Measurements from ENCODE around the gene NCBP1. TPM values are rescaled to one million over a fixed set of nuclear protein-coding genes. Genes with fewer than 3 reads are reported as not detected.
"Not testable (repeated sequence)": the region's sequence is repeated elsewhere in the genome, so short reads cannot be mapped to it uniquely, and the experiment has no call there.

NCBP1 gene
- total RNA-seq, 2 donors from 2014 or later: 24.3 to 25.4 TPM

DNA sequence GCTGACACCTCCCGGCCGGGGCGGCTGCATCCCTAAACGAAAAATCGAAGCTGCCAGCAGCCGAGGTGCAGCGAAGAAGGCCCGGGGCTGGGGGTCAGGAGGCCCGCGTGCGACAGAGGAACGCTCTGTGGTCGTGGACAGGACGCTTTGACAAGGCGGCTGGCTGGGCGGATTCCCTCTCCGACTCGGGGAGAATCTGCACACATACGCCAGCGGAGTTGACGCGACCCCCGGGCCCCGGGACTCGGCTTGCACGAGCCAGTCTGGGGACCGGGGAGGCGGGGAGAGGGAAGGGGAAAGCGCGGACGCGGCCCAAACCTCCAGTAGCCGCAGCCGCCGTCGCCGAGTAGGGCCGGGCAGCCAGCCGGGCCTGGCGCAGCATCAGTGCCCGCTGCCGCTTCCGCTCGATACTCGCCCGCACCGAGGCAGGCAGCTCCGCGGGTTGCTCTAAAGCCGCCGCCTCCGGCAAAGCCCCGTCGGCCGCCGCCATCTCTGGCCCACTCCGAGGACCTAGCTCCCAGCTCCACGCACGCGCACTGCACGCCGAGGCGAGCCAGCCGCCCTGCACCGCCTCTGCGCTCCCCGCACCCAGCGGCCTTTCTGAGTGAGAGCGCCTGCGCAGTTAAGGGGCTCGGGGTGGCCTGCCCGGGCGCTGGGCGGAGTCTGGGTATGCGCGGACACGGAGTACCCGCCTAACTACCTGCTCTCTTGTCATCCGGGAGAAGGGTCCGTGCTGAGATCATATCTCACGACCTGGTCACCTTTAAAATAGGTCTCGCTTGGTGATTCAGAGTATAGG lies 63.4 kb downstream of the NCBP1 start, which contains the start of gene XPA:
TSS of gene XPA (minus strand) at position 538 of the 799 bp plus-strand sequence. CDS start at position 490, 48 bp downstream.
- ATAC-seq (replicated peaks in 1 of 2) (peak; percentile 93 to 95), DNase-seq (peak; percentile 98 to 99)
- Mint-ChIP-seq H3K4me1 (ENCODE audit: low read depth) (peaks cover 62% of the 10 kb centered on the region), H3K27me3 (ENCODE audit: low read depth) (peaks cover 10% of the 10 kb centered on the region), H3K4me3 (peak within 1 kb of the TSS; percentile 89 to 99), H3K27ac (peak within 1 kb of the TSS; percentile 97), H3K9me3 (no peaks in the 10 kb centered on the region), H3K36me3 (ENCODE audit: insufficient read depth in 2 of 2) (peaks cover 0 to 2% of the 10 kb centered on the region in 2 donors)

DNA sequence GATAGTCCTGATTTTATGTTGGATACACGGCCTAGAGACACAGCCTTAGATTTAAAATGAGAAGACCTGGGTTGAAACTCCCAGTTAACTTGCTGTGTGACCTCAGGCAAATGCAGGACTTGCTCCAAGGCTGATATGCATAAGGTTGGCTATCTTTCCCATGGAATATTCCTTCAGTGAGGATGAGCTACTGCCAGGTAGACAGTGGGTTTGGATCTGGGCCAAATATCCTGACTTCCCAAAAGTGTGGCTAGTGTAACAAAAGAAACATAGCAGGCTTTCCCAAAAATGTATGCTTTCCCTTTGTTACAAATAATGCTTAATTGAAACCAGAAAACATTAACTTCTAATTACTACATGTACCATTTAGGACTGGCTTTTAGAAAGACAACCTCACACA lies 64.2 kb downstream of the NCBP1 start:
- H3K4me3 Mint-ChIP-seq: peak overlapping the region; percentile 89 to 99
- DNase-seq (no peak), ATAC-seq (replicated peaks in 1 of 2) (no peak)
- H3K4me1 Mint-ChIP-seq (ENCODE audit: low read depth): peaks cover 66% of the 10 kb centered on the region
- H3K27ac Mint-ChIP-seq: peak overlapping the region; percentile 87
- no peaks in the 10 kb centered on the region for H3K36me3 Mint-ChIP-seq (ENCODE audit: insufficient read depth in 2 of 2)
- no peaks in the 10 kb centered on the region for H3K9me3 Mint-ChIP-seq
- peaks cover 10% of the 10 kb centered on the region for H3K27me3 Mint-ChIP-seq (ENCODE audit: low read depth)

DNA sequence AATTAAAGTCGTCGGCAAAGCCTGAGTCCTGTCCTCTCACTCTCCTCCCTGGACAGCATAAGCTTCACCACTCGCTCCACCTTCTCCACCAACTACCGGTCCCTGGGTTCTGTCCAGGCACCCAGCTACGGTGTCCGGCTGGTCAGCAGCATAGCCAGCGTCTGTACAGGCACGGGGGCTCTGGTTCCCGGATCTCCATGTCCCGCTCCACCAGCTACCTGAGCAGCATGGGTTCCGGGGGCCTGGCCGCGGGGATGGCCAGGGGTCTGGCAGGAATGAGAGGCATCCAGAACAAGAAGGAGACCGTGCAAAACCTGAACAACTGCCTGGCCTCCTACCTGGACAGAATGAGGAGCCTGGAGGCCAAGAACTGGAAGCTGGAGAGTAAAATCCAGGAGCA lies 65.2 kb downstream of the NCBP1 start:
- H3K36me3 Mint-ChIP-seq (ENCODE audit: insufficient read depth in 2 of 2): no peaks in the 10 kb centered on the region
- peak overlapping the region in 1 of 2 donors; percentile 78 for H3K4me3 Mint-ChIP-seq
- ATAC-seq (replicated peaks in 1 of 2): no peak
- no peak for DNase-seq
- H3K27ac Mint-ChIP-seq: no peak overlapping the region
- no peaks in the 10 kb centered on the region for H3K9me3 Mint-ChIP-seq
- H3K27me3 Mint-ChIP-seq (ENCODE audit: low read depth): peaks cover 10% of the 10 kb centered on the region
- peaks cover 66% of the 10 kb centered on the region for H3K4me1 Mint-ChIP-seq (ENCODE audit: low read depth)

DNA sequence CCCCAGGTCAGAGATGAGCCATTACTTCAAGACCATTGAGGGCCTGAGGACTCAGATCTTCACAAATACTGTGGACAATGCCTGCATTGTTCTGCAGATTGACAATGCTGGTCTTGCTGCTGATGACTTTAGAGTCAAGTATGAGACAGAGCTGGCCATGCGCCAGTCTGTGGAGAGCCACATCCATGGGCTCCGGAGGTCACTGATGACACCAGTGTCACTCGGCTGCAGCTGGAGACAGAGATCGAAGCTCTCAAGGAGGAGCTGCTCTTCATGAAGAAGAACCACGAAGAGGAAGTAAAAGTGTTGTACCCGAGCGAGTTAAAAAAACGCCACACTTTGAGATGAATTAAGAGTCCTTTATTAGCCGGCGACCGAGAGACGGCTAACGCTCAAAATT lies 65.7 kb downstream of the NCBP1 start:
- Mint-ChIP-seq H3K4me1 (ENCODE audit: low read depth) (peaks cover 66% of the 10 kb centered on the region), H3K4me3 (peak overlapping the region; percentile 28 to 78)
- H3K27ac Mint-ChIP-seq; H3K27me3 Mint-ChIP-seq (ENCODE audit: low read depth); DNase-seq; ATAC-seq (replicated peaks in 1 of 2); H3K36me3 Mint-ChIP-seq (ENCODE audit: insufficient read depth in 2 of 2); H3K9me3 Mint-ChIP-seq: not testable (repeated sequence)

DNA sequence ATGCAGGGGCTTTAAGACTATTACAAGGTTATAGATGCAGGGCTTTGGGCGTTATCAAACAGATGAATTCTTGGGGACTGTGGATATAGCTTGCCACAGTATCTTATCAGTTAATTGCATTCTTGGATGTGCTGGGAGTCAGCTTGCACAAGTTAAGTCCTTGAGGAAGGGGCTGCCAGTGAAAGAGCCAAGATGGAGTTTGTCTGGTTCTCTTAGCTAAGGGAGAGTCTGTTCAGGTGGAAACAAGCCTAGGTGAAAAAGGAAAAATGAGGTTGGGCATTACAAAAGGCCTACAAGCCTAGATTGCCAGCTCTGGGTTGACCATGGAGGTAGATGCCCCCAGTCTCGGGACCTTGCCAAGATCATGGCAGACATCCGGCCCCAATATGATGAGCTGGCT lies 66.2 kb downstream of the NCBP1 start:
- H3K27me3 Mint-ChIP-seq (ENCODE audit: low read depth); H3K27ac Mint-ChIP-seq; ATAC-seq (replicated peaks in 1 of 2); DNase-seq; H3K36me3 Mint-ChIP-seq (ENCODE audit: insufficient read depth in 2 of 2); H3K4me3 Mint-ChIP-seq; H3K9me3 Mint-ChIP-seq: not testable (repeated sequence)
- peaks cover 66% of the 10 kb centered on the region for H3K4me1 Mint-ChIP-seq (ENCODE audit: low read depth)

DNA sequence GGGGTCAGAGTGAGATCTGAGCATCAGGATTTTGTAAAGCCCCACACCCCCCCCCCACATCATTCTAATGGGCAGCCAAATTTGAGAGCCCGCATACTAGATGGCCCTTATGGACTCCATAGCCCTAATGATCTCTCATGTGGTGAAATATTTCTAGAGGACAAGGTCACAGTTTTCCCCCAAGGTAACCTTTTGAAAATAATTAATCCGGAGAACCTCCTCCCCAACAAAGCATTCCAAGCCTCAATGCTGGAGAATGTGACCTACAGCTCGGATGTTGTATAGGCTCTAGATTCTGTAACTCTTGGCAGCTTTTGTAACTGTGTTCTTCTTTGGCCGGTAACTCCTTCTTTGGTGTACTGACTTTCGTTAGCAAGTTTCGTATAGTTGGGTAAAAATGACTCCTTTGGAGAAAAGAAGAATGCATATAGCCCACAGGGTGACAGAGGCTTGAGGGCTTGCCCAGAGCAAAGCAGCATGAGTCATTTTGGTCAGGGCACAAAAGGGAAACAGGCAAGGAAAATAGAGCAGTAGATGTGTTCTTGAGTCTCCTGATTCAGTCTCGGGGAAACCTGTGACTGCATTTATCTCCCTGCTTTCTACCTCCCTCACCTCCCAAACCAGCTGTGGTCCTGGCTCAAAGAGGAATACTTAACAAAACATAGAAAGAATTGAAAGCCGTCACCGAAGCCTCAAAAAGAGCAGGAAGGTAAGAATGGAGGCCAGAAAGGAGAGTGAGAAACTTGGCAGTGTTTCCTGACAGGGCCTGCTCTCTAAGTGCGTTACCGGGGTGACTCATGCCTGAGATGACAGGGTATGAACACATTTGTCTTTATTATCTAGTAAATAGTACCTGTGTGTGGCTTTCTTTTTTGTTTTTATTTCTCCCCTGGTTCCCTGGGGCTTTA lies 70.1 kb downstream of the NCBP1 start:
- ATAC-seq (replicated peaks in 1 of 2) (peak; percentile 90 to 93), DNase-seq (peak; percentile 49 to 59)

DNA sequence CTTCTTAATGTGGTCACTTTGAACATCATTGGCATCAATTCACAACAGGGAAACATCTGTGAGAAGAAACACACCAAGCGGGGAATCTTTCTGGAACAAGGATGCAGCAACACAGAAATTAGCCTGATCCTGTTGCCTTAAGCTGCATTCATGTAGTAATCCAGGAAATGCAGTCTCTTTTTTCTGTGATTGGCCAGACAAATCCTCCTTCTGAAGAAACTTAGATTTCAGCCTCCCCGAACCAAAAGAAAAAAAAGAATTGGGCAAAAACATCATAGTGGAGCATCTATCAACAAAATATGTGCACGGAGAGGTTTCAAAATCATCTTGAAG lies 70.7 kb downstream of the NCBP1 start:
- DNase-seq (no peak), ATAC-seq (replicated peaks in 1 of 2) (no peak)
- no peak overlapping the region for H3K4me3 Mint-ChIP-seq
- no peaks in the 10 kb centered on the region for H3K9me3 Mint-ChIP-seq
- H3K27ac Mint-ChIP-seq: no peak overlapping the region
- peaks cover 38% of the 10 kb centered on the region for H3K4me1 Mint-ChIP-seq (ENCODE audit: low read depth)
- H3K36me3 Mint-ChIP-seq (ENCODE audit: insufficient read depth in 2 of 2): no peaks in the 10 kb centered on the region
- H3K27me3 Mint-ChIP-seq (ENCODE audit: low read depth): peaks cover 17% of the 10 kb centered on the region

More for the DNA sequence above, 70.1 kb downstream of the NCBP1 start:
- peaks cover 15% of the 10 kb centered on the region for H3K27me3 Mint-ChIP-seq (ENCODE audit: low read depth)
- peak overlapping the region; percentile 53 to 60 for H3K4me3 Mint-ChIP-seq
- peaks cover 43% of the 10 kb centered on the region for H3K4me1 Mint-ChIP-seq (ENCODE audit: low read depth)
- H3K27ac Mint-ChIP-seq: peak overlapping the region; percentile 83
- H3K9me3 Mint-ChIP-seq: no peaks in the 10 kb centered on the region
- no peaks in the 10 kb centered on the region for H3K36me3 Mint-ChIP-seq (ENCODE audit: insufficient read depth in 2 of 2)

DNA sequence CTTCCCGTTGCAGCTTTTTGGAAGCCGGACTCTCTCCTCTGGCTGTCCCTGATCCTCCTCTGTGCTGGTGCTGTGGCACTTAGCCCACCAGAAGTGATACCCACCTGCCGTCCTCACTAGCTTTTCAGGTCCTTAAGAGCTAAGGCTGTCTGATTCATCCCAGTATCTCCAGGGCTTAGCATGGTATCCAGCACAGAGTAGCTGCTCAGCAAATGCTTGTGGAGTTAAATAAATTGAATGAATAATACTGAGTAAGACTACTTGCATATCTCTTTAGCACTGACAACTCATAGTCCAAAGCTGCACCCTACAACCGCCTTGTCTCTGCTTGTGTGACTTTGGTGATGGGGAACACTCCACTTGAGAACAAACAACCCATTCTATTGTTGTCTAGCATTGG lies 71.2 kb downstream of the NCBP1 start:
- H3K4me3 Mint-ChIP-seq: no peak overlapping the region
- H3K27me3 Mint-ChIP-seq (ENCODE audit: low read depth): peaks cover 18% of the 10 kb centered on the region
- H3K36me3 Mint-ChIP-seq (ENCODE audit: insufficient read depth in 2 of 2): no peaks in the 10 kb centered on the region
- H3K9me3 Mint-ChIP-seq: no peaks in the 10 kb centered on the region
- ATAC-seq (replicated peaks in 1 of 2) (no peak), DNase-seq (no peak)
- H3K27ac Mint-ChIP-seq: no peak overlapping the region
- peaks cover 32% of the 10 kb centered on the region for H3K4me1 Mint-ChIP-seq (ENCODE audit: low read depth)

DNA sequence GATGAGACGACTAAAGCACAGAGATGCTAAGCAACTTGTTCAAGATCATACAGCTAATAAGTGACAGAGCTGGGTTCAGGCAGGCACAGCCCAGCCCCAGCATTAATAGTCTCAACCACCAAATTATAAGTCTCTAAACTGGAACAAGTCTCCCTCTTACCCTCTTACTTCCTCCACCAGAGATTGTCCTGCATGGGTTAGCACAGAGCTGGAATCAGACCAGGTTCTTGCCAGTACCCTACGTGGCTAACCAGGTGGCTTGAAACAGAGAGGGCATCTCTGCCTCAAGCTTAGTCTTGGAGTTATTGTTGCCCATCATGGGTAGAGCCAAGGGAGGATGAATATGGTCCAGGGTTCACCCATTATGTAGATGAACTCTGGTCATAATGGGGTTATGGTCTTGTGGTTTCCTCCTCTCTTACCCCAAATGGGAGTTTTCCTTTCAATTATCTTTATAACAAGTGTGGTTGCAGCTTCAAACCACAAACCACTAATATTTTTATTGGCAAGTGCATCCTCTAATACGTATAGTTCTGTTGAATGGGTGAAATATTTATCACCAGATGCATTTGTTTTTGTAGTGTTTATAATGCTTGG lies 71.8 kb downstream of the NCBP1 start:
- peaks cover 31% of the 10 kb centered on the region for H3K4me1 Mint-ChIP-seq (ENCODE audit: low read depth)
- DNase-seq (no peak), ATAC-seq (replicated peaks in 1 of 2) (no peak)
- H3K9me3 Mint-ChIP-seq: no peaks in the 10 kb centered on the region
- no peak overlapping the region for H3K4me3 Mint-ChIP-seq
- no peak overlapping the region for H3K27ac Mint-ChIP-seq
- H3K27me3 Mint-ChIP-seq (ENCODE audit: low read depth): peaks cover 23% of the 10 kb centered on the region
- no peaks in the 10 kb centered on the region for H3K36me3 Mint-ChIP-seq (ENCODE audit: insufficient read depth in 2 of 2)

DNA sequence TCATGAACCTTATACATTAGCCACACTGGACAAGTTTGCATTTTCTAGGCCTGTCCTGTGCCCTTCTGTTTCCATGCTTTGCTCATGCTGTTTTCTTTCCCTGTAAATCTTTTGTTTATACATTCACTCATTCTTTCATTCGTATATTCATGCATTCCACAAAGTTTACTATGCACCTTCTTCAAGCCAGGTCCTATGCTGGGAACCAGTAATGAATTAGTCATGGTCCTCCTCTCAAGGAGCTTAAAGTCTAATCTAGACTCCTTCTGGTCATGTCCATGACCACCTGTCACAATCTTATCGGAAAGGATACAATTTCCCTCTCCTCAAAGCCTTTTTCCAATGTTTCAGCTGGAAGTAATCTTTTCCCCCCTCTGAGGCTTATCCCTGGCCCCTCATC lies 72.6 kb downstream of the NCBP1 start:
- H3K4me1 Mint-ChIP-seq (ENCODE audit: low read depth): peaks cover 35% of the 10 kb centered on the region

DNA sequence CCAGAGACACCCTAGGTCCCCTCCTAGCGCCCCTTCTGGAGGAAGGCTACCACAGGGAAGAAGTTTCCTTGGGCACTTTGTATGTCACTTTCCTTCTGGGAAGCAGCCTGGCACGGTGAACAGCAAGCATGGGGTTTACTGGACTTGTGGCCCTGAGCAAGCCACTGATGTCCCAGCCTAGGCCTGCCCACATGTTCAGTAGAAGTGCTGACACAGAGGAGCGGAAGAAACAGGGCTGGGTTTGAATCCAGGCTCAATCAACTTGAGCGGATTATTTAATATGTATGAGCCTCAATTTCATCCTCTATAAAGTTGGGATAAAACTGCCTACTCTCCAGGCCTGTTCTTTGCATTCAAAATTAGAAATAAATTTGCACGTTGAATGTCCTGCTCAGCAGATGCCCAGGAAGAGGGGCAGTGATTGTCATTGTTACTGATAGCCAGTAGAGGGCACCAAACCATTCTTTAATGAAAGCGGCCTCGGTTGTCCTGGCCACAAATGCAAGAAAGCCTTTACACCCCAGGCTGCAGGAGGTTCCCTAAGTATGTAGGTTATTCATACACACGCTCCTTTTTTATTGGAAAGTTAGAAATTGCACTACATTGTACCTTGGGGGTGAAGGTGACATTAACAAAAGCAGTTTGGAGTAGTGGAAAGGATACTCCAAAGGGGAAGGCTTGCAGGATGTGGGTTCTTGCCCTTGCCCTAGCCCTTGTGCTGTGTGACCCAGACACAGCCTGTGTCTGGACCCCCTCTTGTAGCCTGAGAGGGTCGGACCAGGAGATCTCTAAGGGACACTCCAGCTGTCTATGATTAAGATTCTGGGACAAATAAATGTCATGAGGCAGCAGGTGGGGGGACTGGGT lies 77.0 kb downstream of the NCBP1 start:
- peak; percentile 87 to 92 for ATAC-seq (replicated peaks in 1 of 2)
- Mint-ChIP-seq H3K9me3 (no peaks in the 10 kb centered on the region), H3K4me3 (no peak overlapping the region), H3K4me1 (ENCODE audit: low read depth) (peaks cover 23% of the 10 kb centered on the region), H3K27me3 (ENCODE audit: low read depth) (peaks cover 20% of the 10 kb centered on the region), H3K36me3 (ENCODE audit: insufficient read depth in 2 of 2) (no peaks in the 10 kb centered on the region), H3K27ac (no peak overlapping the region)
- peak; percentile 41 to 55 for DNase-seq

More for the DNA sequence above, 72.6 kb downstream of the NCBP1 start:
- Mint-ChIP-seq H3K27ac (no peak overlapping the region), H3K4me3 (no peak overlapping the region), H3K27me3 (ENCODE audit: low read depth) (peaks cover 19% of the 10 kb centered on the region), H3K36me3 (ENCODE audit: insufficient read depth in 2 of 2) (no peaks in the 10 kb centered on the region), H3K9me3 (no peaks in the 10 kb centered on the region)
- DNase-seq (no peak), ATAC-seq (replicated peaks in 1 of 2) (no peak)

DNA sequence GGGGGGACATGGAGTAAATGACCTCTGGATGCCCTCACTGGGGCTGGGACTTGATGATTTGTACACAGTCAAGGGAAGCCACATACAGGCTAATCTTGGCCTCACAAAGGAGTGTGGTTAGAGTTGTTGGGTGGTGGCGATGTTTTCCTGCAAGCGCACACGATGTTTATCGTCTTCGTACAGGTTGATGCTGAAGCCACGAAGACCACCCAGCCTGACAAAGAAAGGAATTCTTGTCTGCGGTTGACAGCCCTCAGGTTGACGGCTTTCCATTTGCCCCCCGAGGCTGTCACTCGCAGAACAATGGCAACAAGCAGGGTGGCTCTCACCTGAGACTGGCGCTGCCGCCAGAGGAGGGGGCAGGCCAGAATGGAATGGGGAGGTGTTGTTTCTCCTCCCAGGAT lies 77.6 kb downstream of the NCBP1 start:
- ATAC-seq (replicated peaks in 1 of 2): peak; percentile 11 to 27
- H3K36me3 Mint-ChIP-seq (ENCODE audit: insufficient read depth in 2 of 2): no peaks in the 10 kb centered on the region
- no peak overlapping the region for H3K27ac Mint-ChIP-seq
- H3K9me3 Mint-ChIP-seq: no peaks in the 10 kb centered on the region
- peaks cover 20% of the 10 kb centered on the region for H3K27me3 Mint-ChIP-seq (ENCODE audit: low read depth)
- DNase-seq: no peak
- peaks cover 19% of the 10 kb centered on the region for H3K4me1 Mint-ChIP-seq (ENCODE audit: low read depth)
- H3K4me3 Mint-ChIP-seq: no peak overlapping the region
